HS-5 (cell line): ENCODE data around the gene NKIRAS1.
"Not testable (repeated sequence)": the region's sequence is repeated elsewhere in the genome, so short reads cannot be mapped to it uniquely, and the experiment has no call there.

Experiments
- DNase-seq: peaks from one replicate; pipeline ENCODE4 v3.0.0-alpha.2; 2012; ENCODE audit warnings: low read depth

NKIRAS1 gene

DNA sequence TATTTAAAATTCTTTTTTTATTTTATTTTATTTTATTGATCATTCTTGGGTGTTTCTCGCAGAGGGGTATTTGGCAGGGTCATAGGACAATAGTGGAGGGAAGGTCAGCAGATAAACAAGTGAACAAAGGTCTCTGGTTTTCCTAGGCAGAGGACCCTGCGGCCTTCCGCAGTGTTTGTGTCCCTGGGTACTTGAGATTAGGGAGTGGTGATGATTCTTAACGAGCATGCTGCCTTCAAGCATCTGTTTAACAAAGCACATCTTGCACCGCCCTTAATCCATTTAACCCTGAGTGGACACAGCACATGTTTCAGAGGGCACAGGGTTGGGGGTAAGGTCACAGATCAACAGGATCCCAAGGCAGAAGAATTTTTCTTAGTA lies 46.1 kb downstream of the NKIRAS1 start:
- DNase-seq, result not testable (repeated sequence)

DNA sequence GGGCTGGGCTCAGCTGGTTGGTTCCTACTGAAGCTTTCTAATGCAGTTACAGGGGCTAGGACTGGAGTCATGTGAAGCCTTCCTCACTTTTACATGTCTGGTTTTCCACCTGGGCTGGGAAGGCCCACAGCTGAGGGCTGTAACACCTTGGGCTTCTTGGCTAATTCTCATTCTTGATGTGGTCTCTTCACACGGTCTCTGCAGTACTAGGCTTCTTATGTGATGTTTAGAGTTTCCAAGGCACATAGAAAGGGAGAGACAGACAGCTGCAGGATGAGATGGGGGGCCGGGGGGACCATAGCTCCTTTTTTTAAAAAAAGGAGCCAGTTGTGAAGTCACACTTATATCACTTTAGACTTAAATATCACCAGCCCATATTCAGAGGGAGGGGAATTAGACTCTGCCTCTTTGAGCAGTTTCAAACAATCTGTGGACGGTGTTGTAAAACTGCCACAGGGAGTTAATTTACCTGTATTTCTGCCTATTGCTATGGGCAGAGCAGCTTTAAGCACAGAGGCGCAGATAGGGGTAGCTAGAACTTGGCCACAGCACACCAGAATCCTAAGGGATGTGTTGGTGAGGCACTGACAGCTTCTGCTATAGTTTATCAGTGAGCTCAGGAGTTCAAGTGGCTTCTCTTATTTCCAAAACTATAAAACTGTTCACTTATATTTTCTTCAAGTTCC lies 46.7 kb downstream of the NKIRAS1 start:
- DNase-seq, result no peak

DNA sequence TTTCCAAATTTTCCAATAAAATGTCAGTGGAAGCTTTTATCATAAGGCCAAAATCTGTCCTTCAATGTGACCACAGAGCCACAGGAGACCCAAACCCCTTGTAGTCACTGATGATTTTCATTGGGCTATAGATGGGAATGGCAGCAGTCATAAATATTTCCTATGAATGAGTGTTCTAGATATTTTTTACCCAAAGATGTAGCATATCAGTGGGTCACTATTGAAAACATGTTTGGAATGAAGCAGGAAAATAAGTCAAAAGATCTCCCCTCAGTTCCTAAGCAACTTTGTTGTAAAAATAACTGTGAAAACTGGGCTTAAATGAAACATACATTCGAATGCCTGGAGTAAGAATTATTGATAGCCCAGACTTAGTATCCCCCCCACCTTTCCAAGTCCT lies 49.0 kb downstream of the NKIRAS1 start:
- no peak for DNase-seq

DNA sequence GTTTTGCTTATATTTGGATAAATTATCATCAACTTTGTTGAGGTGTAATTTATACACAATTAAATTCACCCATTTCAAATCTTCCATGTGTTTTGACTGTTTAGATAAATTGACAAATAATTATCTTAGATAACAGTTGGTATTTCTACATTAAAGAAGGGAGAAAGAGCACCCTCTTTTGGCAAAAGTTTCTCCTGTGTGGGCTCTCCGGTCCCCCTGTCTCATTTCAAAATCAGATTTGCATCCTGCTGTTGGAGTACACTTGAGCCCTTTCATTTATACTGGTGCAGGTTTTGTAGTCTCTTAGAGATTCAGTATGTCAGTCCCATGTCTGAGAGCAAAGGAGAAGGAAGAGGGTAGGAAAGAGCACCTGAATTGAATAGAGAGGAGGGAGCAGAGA lies 49.4 kb downstream of the NKIRAS1 start:
- DNase-seq, result no peak

DNA sequence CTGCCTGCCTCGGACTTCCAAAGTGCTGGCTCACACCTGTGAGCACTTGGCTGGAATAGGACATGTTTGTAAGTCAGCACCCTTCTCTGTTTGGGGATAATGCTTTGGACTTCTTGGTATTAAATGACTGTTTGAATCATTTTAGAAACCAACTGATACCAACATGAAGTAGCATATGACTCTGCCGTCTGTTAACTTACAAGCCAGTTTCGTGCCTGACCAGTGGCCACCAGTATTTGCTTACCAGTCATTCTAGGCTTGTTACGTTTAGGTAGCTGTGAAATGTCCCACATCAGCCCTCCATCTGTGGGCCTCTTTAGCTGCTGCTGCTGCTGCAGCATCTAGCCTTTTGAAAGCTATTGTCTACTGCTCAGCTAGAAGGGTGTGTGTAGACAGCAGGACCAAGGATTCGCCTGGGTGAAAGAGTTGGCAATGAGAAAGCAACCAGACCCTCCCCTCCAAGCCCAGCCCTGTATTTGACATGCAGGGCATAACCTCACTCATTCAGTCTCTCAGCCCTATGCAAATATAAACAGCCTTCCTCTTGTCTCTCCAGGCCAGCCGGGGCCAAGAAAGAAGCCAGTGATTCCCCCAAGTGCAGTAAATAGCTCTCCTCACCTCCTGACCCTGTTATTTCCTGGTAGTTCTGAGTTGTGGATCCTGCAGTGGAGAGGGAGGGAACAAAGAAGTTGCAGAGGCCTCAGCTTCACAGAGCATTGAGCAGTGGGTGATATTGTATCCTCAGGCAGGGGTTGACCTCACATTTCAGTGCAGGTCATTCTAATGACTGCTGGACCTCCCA lies 51.0 kb downstream of the NKIRAS1 start:
- DNase-seq, result no peak

DNA sequence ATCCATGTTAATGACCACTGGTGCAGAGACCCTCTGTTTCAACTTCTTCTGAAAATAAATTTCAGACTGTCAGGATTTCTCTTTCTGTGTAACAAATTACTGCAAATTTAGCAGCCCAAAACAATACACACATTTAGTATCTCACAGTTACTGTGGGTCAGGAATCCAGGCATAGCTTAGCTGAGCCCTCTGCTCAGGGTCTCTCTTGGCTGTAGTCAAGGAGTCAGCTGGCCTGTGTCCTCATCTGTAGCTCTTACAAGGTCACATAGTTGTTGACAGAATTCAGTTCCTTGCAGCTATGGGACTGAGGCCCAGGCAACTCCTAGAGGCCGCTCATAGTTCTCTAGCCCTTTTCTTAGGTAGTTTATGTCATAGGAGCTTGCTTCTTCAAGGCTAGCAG lies 51.9 kb downstream of the NKIRAS1 start:
- DNase-seq, result no peak

DNA sequence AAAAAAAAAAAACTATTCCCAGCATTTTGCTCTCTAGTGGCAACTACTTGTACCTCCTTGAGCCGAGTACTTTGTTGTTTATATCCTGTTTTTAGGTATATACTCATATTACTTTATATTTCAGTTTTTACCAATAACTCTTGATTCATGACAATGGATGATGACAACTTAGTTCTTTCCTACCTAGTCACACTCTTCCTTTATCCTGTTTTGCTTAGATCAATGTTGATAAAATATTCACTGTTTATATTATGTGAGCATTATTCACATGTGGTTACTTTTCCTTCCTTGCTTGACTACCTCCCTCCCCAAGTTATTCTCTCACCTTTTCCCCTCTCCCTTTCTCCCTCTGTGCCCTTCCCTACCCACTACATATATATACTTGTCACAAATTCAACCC lies 53.7 kb downstream of the NKIRAS1 start:
- DNase-seq, result no peak

DNA sequence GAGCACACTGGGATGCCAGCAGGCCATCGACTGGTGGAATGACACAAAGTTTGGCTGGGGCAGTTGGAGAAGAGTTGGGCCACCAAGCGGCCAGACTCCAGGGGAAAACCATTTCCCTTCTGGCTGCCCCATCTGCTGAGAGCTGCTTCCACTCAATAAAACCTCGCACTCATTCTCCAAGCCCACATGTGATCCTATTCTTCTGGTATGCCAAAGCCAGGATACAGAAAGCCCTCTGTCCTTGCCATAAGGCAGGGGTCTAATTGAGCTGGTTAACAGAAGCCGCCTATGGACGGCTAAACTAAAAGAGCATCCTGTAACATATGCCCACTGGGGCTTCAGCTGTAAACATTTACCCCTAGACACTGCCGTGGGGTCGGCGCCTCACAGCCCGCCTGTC lies 55.1 kb downstream of the NKIRAS1 start:
- DNase-seq, result no peak

DNA sequence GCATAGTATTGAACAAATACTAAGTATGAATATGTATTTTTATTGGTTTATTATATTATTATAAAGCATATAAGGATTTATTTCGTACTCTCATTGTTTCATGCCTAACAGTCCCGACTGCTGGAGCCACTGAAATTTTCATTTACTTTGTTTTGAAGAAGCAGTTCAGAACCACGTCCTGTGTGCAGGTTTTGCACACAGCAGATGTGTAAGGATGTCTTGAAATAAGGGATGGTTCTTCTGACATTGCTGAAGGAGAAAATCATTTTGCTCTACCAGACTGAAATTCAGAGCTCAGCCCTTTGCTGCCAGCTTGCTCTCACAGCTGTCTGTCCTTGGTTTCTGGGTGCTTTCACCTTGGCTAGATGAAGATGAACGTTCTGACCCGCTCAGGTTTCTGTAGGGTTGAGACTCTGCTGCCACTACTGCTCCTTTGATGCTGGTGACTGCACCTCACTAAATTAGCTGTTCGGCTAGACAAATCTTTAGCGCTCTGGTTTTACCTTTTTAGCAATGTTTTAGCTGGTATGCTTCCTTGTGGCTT lies 56.9 kb downstream of the NKIRAS1 start:
- no peak for DNase-seq

DNA sequence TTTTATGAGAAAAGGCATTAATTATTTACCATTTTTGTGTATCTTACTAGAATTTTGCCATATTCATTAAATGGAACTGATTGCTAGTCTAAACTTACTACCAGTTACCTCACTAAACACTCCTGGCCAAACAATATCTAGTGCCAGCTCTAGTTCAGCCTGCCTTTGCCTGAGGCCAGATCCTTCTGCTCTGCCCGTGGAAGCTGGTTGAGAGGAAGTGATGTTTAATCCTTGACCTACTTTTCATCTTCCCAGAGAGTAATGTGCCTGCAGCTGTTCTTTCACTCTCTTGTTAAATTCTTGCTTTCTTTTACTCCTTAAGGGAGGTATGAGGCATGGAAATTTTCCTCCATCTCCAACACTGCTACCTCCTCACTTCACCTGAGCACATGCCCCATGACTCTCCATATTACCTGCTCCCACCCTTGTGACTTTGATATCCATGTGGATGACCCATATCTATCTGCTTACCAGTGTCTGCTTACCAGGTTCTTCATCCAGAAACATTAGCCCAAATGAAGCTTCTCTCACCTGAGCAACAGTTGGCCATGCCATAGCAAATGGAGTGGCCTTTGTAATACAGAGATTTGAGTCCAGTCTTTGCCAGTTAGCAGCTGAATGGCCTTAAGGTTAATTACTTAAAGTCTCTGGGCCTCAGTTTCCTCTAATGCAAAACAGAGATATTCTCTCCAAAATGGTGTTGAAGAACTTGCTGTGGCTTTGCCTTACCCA lies 57.6 kb downstream of the NKIRAS1 start:
- DNase-seq, result no peak

DNA sequence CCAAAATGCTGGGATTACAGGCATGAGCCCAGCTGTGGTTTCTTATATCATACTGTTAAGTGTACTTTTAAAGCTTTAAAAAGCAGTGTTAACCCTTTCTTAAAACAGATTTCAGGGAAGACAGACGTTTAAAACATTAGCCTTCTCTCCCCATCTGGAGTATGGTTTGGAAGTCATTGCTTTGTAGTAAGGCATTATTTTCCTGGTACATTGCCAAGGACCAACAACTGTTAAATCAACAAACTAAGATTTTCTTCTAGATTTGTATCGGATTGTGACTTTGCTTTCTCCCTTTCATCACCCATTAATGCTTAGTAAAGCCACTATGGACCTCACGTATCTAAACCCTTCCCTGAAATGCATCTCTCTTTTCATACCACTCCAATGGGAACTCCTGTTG lies 60.5 kb downstream of the NKIRAS1 start:
- no peak for DNase-seq

DNA sequence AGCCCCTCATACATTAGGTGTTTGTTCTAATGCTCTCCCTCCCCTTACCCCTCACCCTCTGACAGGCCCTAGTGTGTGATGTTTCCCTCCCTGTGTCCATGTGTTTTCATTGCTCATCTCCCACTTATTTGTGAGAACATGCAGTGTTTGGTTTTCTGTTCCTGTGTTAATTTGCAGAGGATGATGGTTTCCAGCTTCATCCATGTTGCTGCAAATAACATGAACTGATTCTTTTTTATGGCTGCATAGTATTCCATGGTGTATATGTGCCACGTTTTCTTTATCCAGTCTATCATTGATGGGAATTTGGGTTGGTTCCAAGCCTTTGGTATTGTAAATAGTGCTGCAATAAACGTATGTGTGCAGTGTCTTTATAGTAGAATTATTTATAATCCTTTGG lies 67.3 kb downstream of the NKIRAS1 start:
- DNase-seq, result not testable (repeated sequence)

DNA sequence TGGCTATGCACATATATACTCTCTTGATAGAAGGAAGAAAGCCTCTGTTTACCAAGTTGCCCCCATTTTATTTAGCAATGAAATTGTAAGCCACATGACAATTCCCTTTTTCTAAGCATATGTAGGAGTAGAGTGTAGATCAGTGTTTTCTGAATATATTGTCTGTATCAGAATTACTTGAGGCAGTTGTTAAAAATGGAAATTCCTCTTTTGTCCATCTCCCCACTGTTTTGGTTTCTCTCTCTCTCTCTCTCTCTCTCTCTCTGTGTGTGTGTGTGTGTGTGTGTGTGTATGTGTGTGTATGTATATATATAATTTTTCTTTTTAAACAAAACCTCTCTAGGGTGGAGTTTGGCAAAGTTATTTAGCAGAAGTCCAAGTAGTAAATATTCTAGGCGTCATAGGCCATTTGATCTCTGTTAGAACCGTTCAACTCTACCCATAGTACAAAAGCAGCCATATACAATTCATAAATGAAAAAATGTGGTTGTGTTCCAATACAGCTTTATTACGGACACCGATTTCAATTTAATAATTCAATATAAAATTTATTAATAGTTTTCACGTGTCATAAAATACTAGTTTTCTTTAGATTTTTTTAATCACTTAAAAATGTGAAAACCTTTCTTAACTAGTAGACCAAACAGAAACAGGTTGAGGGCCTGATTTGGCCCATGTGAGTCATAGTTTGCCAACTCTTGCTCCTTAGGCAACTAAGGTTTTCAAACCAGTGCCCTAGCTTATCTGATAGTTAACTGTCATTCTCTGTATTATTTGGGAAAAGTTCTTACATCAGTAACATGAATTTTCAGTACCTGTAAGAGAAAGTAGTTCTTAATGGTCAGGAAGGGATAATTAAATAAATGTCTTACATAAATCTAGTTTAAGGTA lies 71.2 kb downstream of the NKIRAS1 start:
- DNase-seq, result no peak

DNA sequence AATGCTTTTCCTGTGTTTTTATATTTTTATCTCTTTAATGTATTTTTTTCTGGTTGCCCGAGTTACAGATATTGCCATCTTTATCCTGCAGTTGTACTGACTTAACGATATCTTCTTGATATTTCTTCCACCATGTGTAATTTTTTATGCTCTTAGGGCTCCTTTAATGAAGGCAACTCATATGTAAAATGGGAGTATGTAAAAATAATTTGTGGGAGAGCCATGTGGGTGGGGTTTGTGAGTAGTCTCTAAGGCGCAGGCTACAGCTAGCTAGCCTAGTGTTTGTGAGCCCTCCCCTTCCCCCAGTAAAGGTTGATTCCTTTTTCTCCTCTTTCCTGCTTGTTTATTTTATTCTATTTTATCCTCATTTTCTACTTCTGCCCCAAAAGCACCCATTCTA lies 72.9 kb downstream of the NKIRAS1 start:
- DNase-seq, result no peak
